Activated CD8-positive, alpha-beta memory T cell treated with anti-CD3 and anti-CD28 coated beads, Interleukin-2, amount 50 U/mL, for 4 hours (primary cell): ENCODE data around the gene MYL3.

Experiments
- DNase-seq: peaks from one replicate; pipeline ENCODE4 v3.0.0-alpha.2; 2020

MYL3 gene

GRCh38 chr3:46864061-46864881 is 1.0 kb upstream of the MYL3 start:
- DNase-seq, result no peak

DNA sequence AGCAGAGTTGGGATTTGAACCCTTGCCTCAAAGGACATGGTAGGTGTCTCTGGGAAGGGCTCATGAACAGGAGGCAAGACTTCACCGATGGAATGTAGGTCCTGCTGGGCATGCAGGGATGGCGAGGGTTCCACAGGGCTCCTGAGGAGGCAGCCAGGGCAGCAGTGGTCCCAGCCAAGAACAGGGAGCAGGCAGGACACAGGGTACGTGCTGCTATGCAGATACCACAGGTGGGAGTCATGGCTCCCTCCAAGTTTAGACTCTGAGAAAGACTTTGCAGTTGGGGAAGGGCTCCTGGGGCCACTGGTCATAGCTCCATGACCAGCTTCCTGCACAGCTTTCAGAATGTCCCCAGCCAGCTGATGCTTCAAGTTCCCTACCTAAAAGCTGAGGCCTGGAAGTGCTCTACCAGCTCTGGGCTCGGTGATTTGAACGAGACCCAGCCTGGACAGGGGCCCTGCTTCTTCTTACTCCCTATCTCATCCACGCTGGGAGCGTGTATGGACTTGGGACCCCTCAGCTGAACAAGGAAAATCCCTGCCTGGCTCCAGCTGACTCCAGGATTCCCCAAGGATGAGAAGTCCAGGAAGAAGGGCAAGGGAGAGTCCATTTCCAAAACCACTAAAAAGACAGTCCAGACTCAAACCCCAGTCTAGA is 747 bp downstream of the MYL3 start:
- DNase-seq, result no peak

- DNase-seq, result no peak
Measured at GRCh38 chr3:46861605-46862368, 1.5 kb downstream of the MYL3 start.

DNA sequence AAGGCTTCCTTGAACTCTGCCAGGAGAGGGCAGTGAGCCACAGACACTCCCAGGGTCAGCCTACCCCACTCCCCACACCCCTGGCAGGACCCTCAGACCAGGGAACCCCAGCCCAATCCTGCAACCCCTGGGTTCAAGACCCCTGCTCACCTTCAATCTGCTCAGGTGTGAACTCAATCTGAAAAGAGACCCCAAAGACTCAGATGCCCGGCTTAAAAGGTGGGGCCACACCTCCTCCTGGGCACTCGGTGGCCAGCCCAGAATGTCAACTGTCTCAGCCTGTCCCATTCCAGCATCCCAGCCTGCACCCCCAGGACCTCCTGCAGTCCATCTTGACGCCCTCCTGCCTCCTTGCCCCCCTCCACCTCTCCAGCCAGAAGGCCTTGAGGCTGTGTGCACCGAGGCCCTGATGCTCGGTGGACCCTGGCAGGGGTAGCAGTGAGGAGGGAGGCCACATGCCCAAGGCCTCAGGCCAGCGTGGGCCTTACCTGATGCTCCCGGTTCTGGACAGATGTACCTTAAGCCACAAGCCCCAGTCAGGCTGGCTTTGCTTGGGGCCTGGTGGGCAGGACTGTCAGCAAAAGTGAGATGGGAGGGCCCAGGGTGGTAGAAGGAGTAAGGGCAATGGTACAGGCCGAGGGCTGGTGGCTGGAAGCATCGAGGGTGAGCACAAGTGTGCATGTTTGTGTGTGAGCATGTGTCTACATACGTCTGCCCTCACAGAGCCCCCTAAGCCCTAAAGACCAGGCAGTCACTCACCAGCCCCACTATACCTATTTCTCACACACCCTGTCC is 2.2 kb downstream of the MYL3 start:
- DNase-seq, result no peak

- peak; percentile 28 for DNase-seq
Measured at GRCh38 chr3:46860017-46860809, 3.0 kb downstream of the MYL3 start.

DNA sequence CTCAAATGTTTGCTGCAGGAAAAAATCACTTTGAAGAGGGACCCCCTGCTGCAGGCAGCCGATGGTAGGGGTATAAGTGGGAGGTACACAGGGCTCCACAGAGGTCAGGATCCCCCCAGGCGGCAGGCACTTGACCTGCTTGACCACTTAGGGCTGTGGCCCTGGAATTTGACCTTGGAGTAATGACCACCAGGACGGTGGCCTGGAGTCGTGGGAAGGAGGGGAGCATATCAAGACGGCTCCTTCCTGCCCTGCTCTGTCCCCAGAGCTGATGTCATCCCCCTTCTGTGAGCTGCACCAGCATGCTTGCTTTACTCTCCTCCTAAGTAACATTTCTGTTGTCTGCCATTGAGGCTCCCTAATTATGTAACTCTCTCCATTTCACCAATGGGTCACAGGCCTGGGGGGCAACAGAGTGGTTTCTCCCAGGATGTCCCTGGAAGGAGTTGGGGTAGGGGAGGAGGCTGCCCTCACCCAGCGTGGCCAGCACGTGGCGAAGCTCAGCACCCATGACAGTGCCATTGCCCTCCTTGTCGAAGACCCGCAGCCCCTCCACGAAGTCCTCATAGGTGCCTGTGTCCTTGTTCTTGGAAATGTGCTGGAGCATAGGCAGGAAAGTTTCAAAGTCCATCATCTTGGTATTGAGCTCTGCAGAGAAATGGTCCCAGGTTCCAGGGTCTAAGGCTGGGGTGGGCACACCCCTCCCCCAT is 4.1 kb downstream of the MYL3 start:
- DNase-seq, result peak; percentile 1

DNA sequence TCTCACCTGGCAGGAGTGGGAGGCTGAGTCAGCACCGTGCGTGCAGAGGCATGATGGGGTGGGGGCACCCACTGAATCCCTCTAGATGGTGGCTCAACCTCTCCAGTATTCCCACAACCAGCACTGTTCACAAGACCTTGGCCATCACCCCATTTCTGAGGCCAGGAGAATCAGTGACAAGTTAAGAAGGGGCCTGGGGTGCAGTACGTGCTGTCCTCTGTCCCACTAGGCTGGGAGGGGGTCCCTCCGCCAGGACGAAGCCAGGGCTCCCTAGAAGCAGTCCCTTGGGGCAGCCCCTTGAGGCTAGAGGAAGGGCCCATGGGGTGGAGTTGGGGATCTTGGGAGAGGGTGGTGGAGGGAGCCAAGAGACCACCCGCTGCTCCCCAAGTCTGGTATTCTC is 4.8 kb downstream of the MYL3 start:
- peak; percentile 12 for DNase-seq

DNA sequence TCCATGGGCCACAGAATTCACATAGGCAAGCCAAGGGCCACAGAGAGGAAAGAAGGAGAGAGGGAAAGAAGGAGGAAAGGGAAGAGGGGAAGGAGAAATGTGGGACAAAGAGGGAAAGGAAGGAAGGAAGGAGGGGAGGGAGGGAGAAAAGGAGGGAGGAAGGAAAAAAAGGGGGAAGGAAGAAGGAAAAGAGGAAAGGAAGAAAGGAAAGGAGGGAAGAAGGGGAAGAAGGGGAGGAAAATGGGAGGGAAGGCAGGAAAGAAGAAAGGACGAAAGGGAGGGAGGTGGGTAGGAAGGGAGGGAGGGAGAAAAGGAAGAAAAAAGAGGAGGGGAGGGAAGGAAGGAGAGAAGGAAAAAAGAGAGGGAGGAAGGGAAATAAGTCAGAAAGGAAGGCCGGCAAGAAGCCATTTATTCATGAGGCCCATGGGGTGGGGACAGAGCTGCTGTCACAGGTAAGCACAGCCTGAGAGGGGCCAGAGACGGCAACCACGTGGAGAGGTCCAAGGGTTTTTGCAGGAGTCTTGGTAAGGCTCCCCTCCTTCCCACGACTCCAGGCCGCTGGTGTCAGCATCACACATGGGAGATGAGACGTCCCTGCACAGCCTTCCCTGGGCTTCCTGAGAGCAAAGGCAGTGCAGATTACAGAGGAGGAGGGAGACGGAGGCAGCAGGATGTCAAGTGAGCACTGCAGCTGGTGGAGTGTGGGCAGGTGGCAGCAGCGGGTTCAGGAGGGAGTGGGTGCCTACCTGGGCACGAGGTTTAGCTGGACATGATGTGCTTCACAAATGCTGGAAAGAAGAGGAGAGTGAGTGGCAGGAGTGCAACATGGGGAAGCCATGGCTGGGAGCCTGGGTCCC is 5.5 kb downstream of the MYL3 start:
- peak; percentile 6 for DNase-seq

DNA sequence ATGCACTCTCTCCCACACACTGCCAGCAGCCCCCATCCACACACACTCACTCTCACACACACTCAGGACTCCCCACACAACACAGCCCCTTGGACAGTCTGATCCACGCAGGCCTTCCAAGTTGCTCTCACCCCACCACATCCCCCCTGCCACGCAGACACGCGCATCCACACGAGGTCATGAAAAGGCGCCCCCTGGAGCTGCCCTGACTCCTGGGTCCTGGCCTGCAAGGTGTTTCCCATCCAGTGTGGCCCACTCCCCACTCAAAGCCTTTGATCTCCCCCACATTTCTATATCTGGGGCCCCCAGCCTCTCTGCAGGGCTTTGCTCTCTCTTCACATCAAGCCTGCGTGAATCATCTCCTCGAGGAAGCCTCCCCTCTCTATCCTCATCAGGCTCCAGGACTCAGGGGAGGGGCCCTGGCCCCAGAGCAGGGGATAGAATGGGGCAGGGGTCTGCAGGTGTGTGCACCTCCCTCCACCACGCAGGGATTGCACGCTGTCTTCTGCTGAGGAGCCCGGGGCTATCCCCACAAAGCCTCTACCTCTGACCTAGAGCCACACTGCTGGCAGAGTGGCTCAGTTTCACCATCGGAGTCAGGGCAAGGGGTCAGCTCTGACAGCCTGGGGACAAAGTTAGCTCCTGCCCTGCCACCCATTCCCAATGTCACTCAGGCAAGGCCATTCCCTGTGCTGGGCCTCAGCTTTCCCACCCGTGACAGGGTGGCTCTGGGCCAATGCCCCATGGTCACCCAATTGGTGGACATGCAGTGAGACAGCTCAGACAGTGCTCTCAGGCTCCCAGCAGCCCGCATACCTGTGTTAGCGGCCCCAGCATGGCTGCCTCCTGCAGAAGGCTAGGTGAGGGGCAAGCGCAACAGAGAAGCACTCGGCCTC is 6.4 kb downstream of the MYL3 start:
- DNase-seq, result peak; percentile 5

GRCh38 chr3:46854555-46854991 is 8.7 kb downstream of the MYL3 start:
- DNase-seq, result peak; percentile 2

DNA sequence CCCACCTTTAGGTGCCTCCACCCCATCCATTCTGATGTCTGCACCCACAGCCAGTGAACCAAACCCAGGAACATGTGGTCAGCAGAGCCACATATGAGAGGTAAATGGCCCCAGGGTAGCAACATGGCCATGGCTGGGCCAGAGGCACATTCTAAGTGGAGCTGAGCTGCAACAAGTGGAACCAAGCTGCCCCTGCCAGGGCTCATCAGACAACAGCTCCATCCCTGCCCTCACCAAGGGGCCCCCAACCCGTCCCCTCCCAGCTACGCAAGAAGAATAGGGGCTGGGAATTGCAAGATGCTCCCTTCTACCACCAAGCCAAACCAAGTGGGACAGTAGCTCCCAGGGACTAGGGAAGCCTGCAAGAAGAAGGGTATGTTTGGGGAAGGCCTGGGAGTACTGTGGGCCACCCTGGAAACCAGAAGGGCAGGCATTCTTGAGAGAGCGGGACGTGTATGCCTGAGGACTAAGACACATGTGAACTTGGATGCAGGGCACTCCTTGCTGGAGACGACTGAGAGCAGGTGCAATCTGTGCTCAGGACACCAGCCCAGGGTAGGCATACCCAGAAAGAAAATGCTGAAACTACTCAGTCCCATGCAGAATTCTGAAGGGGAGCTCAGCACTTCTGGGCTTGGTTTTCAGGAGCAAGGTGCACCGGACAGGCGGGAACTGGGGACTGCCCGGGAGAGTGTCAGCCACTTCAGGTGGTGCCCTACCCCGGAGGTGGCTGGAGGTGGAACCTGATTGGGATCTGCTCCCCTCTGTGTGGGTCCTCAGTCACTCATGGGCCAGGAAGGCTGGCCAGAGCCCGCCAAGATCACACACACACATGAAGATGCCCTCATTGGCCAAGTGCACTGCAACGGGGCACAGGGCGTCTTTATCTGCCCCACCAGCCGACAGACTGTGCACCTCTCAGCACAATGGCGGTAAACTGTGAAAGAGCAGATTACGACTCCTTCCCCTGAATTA is 9.5 kb downstream of the MYL3 start:
- DNase-seq, result peak; percentile 8

DNA sequence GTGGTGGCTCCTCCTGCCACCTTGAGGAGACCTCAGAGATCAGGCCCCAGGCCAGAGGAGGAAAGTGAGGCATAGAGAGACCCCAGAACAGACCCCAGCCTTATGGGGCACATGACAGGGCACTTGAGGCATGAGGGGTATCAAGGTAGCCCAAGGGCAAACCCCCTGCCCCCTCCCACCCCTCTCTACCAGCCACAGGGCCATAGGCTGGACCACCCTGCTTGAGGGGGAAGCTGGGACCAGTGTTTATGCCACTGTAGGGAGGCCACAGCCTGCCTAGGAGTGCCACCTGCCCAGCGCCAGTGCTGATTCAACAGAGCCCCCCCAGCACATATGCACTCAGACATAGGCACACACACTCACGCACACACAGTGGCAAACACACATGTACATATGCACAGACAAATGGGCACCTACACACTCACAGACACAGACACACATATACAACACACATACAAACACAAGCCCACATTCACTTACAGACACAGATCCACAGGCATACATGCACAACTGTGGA is 10.3 kb downstream of the MYL3 start:
- DNase-seq, result no peak

GRCh38 chr3:46852334-46852720 is 10.9 kb downstream of the MYL3 start:
- no peak for DNase-seq

DNA sequence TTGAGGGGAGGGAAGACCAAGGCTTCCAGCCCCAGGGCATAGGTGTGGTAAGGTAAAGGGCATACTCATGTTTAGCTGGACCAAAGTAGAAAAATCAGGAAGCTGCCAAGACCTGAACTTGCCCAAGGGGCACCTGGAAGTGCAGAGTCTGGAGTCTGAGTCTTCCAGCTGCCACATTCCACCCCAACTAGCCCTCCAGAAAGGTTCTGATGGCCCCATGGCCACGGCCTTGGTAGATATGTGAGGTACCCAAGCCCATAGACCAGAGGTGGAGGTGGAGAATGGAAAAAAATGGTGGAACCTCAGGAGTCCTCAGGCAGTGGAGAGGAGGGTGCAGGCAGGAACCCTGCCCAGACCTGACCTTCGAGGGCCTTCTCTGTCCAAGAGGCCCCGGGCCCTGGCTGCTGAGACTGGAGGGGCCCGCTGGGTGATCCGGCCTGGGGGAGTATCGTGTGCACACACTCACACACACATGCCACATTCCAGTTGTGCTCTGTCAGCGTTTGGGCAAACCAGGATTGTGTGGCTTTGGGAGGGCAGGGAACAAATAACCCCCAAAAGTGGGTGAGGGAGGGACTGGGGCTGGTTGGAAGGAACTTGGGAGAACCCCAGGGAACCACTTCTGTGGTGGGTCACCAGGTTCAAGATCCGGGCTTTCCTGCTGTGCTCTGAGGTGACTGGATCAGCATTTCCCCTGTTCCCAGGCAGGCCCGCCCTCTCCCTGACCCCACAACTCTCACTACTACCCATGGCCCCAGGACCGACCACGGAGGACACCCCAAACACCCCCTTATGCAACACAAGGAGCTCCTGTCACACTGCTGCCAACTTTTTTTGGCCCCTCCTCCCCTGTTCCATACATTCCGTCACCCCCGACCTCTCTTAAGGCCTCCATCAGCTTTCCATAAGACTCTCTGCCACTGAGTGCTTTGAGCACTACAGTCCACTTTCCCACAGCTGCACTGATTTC is 11.6 kb downstream of the MYL3 start:
- no peak for DNase-seq

DNA sequence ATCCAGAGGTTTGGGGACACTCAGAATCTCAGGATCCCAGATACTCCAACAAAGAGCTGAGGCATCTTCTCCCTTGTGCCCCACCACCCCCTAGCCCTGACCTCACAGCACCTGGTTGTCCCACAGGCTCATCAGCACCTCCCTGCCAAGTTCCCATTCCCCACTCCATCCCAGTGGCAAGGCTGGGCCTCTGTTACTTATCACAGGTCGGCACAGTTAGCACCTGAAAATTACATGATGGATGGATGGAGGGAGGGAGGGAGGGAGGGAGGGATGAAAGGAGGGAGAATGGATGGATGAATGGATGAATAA is 12.8 kb downstream of the MYL3 start:
- DNase-seq, result no peak

DNA sequence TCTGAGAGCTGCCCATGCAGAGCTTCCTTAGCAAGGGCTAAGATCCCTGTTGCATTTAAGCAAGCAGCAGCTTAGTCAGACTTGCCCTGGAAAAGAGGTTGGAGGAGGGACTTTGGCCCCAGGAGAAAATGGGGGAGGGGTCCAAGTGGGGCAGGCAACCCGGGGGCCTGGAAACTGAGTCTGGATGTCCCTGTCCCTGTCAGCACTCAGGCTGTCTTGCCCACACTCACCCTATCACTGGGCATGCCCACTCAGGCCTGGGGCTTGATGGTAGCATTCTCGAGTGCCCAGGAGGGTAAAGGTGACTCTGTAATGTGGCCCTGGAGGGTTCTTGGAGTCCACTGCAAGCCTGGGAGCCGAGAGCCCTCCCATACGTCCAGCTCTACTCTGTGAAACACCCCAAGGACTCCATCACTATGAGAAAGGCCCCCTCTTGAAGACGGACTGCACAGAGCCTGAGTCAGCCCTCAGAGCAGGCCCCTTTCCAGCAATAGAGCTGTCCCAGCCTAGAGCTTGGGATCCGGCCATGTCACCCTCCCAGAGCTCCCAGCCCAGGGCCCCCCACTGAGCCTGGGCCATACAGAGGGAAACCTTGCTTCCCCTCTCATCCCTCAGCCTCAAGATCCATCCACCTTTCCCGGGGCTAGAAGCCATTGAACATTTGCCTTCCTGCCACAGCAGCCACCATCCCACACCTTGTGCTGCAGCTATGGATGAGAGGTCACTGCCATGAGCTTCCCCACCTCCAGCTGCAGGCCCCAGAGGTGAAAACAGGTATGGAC is 13.4 kb downstream of the MYL3 start:
- DNase-seq, result no peak
